PC-3 (cell line): ENCODE data around the gene GPR50. TPM values are rescaled to one million over a fixed set of nuclear protein-coding genes. Genes with fewer than 3 reads are reported as not detected.

Experiments used
- ATAC-seq: fragments of 200-7000 bp; cut with Tn5 transposase; 2 replicates; pipeline ENCODE4 v1.9.1; 2020; ENCODE audit warnings: mild to moderate bottlenecking, moderate library complexity
- BruUV-seq: library from RNA; stranded (reverse); fragments of 400-500 nt; replicated peaks from 2 replicates; lab custom pipeline; 2021; lab: Mats Ljungman, UMichigan
- CTCF ChIA-PET: fragments of 300-600 bp; sonication (Branson Sonifier 250); formaldehyde crosslinking; loops from one replicate; lab custom pipeline; 2022; ENCODE audit warnings: antibody characterized with exemption; lab: Charles Lee
- POLR2A ChIA-PET: fragments of 300-600 bp; sonication (Branson Sonifier 250); formaldehyde crosslinking; loops from one replicate; lab custom pipeline; 2022; ENCODE audit warnings: antibody characterized with exemption; ENCODE audit not compliant: unreplicated experiment; lab: Charles Lee
- DNase-seq: peaks from one replicate; pipeline ENCODE4 v3.0.0-alpha.2; 2015
- H2AFZ ChIP-seq: fragments of 300-600 bp; sonication (generic); 2 replicates; pipeline ENCODE4 v1.6.0; 2016; ENCODE audit warnings: antibody characterized with exemption, low read length
- H3F3A ChIP-seq: fragments of 300-600 bp; sonication (generic); one replicate; pipeline ENCODE4 v1.6.0; 2017; ENCODE audit warnings: antibody characterized with exemption, low read length, control low read depth, mild to moderate bottlenecking; ENCODE audit not compliant: unreplicated experiment
- H3K27ac ChIP-seq: fragments of 300-600 bp; sonication (generic); 2 replicates; pipeline ENCODE4 v1.5.1; 2016; ENCODE audit warnings: mild to moderate bottlenecking, low read length
- H3K27me3 ChIP-seq: fragments of 300-600 bp; sonication (generic); 2 replicates; pipeline ENCODE4 v1.6.1; 2016; ENCODE audit warnings: low read length, mixed read lengths
- H3K36me3 ChIP-seq: fragments of 300-600 bp; sonication (generic); 2 replicates; pipeline ENCODE4 v1.6.1; 2016; ENCODE audit warnings: low read depth, mixed run types, low read length, mixed read lengths
- H3K4me1 ChIP-seq: fragments of 300-600 bp; sonication (generic); 2 replicates; pipeline ENCODE4 v1.5.1; 2016; ENCODE audit warnings: low read length; ENCODE audit not compliant: insufficient read depth
- H3K4me2 ChIP-seq: fragments of 300-600 bp; sonication (generic); 2 replicates; pipeline ENCODE4 v1.6.0; 2016; ENCODE audit warnings: low read length
- H3K4me3 ChIP-seq: fragments of 300-600 bp; sonication (generic); 2 replicates; pipeline ENCODE4 v1.5.1; 2016; ENCODE audit warnings: mild to moderate bottlenecking, low read length, mixed read lengths
- H3K79me2 ChIP-seq: fragments of 300-600 bp; sonication (generic); 2 replicates; pipeline ENCODE4 v1.6.1; 2017; ENCODE audit warnings: low read length, mixed read lengths
- H3K9ac ChIP-seq: fragments of 300-600 bp; sonication (generic); 2 replicates; pipeline ENCODE4 v1.6.0; 2016; ENCODE audit warnings: mild to moderate bottlenecking, low read length
- H3K9me2 ChIP-seq: fragments of 300-600 bp; sonication (generic); replicated peaks from 2 replicates; pipeline ENCODE4 v1.6.1; 2016; ENCODE audit warnings: mixed run types, low read length, mixed read lengths
- H3K9me3 ChIP-seq: fragments of 300-600 bp; sonication (generic); 2 replicates; pipeline ENCODE4 v1.6.1; 2016; ENCODE audit warnings: low read length, mixed read lengths
- H4K20me1 ChIP-seq: fragments of 300-600 bp; sonication (generic); 2 replicates; pipeline ENCODE4 v1.6.1; 2016; ENCODE audit warnings: low read length, mixed read lengths
- CTCF ChIP-seq: fragments of 300-600 bp; sonication (generic); conservative IDR thresholded peaks from 2 replicates; pipeline ENCODE4 v1.5.1; 2017; ENCODE audit warnings: antibody characterized with exemption, low read depth, mild to moderate bottlenecking, low read length
- EZH2 ChIP-seq: fragments of 300-600 bp; sonication (generic); IDR thresholded peaks from one replicate; pipeline ENCODE4 v1.6.1; 2017; ENCODE audit warnings: antibody characterized with exemption, mild to moderate bottlenecking, low read length; ENCODE audit not compliant: unreplicated experiment
- EZH2phosphoT487 ChIP-seq: fragments of 300-600 bp; sonication (generic); IDR thresholded peaks from 2 replicates; pipeline ENCODE4 v1.6.1; 2018; ENCODE audit warnings: mild to moderate bottlenecking, antibody characterized with exemption, low read length, borderline replicate concordance
- intact Hi-C: fragments of 100-400 bp; cut with micrococcal nuclease; formaldehyde crosslinking; loops from 2 replicates; pipeline ENCODE4 v1.9.0; 2023
- microRNA-seq: library from miRNA; unstranded; fragments of <30 nt; microRNA quantifications from one replicate; pipeline ENCODE4 v1.1.0, GENCODE V29; 2020; ENCODE audit not compliant: unreplicated experiment
- total RNA-seq: library from RNA; depleted of rRNA; stranded (reverse); fragments of >200 nt; gene quantifications from 2 replicates; pipeline ENCODE4 v1.2.3, GENCODE V29; 2014; rRNA removed

Gene GPR50
- total RNA-seq, 1 experiment from 2014 or later: not detected

- no peaks in the 10 kb centered on the region for H3F3A ChIP-seq
- no TSS peak for BruUV-seq
- H3K36me3 ChIP-seq: no peaks in the 10 kb centered on the region
- no peak for DNase-seq
- no peak overlapping the region for H3K4me2 ChIP-seq
- CTCF ChIA-PET: no interaction called here
- H3K4me3 ChIP-seq: no peak overlapping the region
- no peak for TF ChIP-seq CTCF
- no peak for TF ChIP-seq EZH2phosphoT487
- no peak for TF ChIP-seq EZH2
- H3K27me3 ChIP-seq: peaks cover 13% of the 10 kb centered on the region; the same call in 1 of the 2 replicates
- no peaks in the 10 kb centered on the region for H3K9me3 ChIP-seq
- H2AFZ ChIP-seq: no peak overlapping the region
- H4K20me1 ChIP-seq: no peaks in the 10 kb centered on the region
- H3K9me2 ChIP-seq: no peaks in the 10 kb centered on the region
- H3K27ac ChIP-seq: no peak overlapping the region
- no peaks in the 10 kb centered on the region for H3K4me1 ChIP-seq
- no peak for ATAC-seq
- no peaks in the 10 kb centered on the region for H3K79me2 ChIP-seq
- POLR2A ChIA-PET: no interaction called here
- intact Hi-C loops: no loop called here
- H3K9ac ChIP-seq: no peak overlapping the region
Observed at GRCh38 chrX:151228935-151229334, 52.6 kb downstream of the GPR50 start.

Small RNA genes within 50 kb of the gene (microRNA-seq; reads per million reads assigned to microRNA genes)
- gene MIR4330: not detected

Other genes with a start within 250 kb of the GPR50 start
- 57.2 and 95.0 TPM in 2 replicates for gene HMGB3, start 193.2 kb upstream of the GPR50 start, total RNA-seq
- gene VMA21, start 220.6 kb downstream of the GPR50 start, total RNA-seq: 45.4 and 51.4 TPM in 2 replicates